Epithelial cell of prostate (primary cell): ENCODE results near the gene TBRG1.
"Not testable (repeated sequence)": the region's sequence is repeated elsewhere in the genome, so short reads cannot be mapped to it uniquely, and the experiment has no call there.

Experiments
- DNase-seq: peaks from one replicate; pipeline ENCODE4 v3.0.0-alpha.2; 2011; ENCODE audit warnings: low read depth, low spot score
- H3K27ac ChIP-seq: fragments of 450-650 bp; 2 replicates; pipeline ENCODE4 v1.5.1; 2017; ENCODE audit warnings: mild to moderate bottlenecking

TBRG1 gene, protein sequence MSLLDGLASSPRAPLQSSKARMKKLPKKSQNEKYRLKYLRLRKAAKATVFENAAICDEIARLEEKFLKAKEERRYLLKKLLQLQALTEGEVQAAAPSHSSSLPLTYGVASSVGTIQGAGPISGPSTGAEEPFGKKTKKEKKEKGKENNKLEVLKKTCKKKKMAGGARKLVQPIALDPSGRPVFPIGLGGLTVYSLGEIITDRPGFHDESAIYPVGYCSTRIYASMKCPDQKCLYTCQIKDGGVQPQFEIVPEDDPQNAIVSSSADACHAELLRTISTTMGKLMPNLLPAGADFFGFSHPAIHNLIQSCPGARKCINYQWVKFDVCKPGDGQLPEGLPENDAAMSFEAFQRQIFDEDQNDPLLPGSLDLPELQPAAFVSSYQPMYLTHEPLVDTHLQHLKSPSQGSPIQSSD

DNA sequence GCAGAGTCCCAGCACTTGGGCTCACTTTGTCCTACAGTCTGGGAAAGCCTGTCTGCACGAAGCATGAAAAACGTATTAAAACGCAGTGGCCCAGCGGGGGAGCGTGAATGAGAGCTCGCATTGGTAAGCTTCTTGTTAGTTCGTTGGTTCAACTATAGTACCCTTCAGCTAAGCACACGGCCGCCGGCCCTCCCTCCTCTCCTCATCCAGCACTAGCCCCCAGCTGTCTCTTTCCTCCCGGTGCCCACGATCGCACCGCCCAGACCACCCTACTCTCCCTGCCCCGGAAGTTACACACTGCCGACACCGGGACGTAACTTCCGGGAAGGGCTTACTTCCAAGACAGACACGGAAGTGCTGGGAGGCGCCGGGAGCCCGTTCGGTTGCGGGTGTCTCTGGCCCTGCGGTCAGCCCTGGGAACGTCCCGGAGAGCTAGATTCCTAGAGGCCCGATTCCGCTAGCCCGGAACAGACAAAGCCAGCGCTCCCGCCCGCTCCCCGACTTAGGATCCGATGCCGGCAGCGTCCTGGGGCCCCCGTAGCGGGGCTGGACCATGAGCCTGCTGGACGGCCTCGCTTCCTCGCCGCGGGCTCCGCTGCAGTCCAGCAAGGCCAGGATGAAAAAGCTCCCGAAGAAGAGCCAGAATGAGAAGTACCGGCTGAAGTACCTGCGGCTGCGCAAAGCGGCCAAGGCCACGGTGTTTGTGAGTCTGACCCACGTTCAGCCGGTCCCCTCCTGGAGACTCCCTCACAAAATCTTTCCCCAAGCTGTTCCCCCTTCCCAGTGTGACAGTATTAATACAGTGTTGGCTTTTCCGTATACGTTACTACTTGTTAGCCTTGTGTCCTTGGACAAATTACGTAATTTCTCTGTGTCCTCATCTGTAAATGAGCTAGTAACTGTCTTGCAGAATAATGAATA lies at the start of gene TBRG1:
TBRG1 (plus strand) TSS at position 334 of the 921 bp plus-strand sequence; CDS start at position 554, 220 bp downstream.
- peak; percentile 39 for DNase-seq
- peak within 1 kb of the TSS; percentile 88 for H3K27ac ChIP-seq

DNA sequence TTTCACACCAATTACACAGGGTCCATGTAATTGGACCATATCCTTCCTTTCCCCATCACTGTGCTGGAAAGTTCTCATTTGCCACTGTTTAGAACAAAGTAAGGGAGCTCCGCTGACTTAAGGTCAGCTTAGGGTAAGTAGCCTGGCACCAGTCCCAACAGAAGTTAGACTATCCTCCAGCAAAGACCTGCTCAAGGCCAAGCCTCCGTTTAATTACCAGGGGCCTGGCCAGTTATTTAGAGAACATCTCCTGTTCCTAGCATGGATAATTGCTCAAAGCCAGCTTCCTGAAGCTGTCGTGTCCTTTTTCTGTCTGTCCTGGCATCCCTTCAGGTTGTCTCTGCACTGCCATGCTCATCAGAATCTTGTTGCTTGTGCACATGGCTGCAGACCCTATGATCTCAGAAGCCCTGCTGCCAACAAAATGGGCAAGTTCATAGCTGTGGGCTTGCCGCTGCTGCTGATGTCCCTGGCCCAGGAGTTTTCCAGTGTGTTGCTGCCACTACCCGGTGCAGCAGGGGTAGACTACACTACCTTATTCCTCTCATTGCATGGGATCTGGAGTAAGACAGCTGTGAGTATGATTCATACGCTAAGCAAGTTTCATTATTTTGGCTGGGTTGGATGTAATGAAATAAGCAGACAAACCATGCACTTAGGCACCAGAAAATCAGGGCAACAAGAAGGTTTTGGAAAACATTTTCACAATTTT lies 44.8 kb upstream of the TBRG1 start:
- H3K27ac ChIP-seq: no peak overlapping the region
- no peak for DNase-seq

DNA sequence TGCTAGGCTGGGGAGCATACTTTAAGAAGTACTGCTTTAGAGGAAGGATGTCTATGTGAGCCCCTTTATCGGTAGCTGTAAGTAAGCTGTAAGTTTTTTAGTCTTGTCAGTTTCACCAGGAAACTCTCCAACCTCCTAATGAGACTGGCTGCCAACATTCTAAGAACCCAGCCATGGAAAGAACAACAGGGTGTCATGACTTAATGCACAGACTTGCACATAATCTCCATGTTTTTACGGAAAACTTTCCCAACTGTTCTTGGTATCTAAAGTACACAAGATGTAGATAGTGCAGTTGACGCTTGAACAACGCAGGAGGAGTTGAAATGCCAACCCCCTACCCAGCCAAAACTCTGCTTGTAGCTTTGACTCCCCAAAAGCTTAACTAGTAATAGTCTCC lies 43.9 kb upstream of the TBRG1 start:
- H3K27ac ChIP-seq: no peak overlapping the region
- DNase-seq: no peak

DNA sequence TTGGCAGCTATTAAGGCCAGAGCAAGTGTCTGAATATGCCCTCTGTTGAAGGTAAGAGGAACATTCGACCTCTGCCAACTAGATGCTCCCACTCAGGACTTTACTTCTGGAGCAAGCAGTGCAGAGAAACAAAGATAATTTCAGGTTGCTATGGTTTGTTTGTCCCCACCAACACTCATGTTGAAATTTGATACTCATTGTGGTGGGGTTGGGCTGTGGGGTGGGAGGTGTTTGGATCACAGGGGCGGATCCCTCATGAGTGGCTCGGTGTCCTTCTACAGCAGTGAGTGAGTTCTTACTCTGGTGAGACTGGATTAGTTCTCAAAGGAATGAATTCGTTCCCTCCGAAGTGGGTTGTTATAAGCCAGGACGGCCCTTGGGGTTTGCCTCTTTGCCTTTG lies 40.8 kb upstream of the TBRG1 start:
- H3K27ac ChIP-seq: no peak overlapping the region
- DNase-seq: no peak

DNA sequence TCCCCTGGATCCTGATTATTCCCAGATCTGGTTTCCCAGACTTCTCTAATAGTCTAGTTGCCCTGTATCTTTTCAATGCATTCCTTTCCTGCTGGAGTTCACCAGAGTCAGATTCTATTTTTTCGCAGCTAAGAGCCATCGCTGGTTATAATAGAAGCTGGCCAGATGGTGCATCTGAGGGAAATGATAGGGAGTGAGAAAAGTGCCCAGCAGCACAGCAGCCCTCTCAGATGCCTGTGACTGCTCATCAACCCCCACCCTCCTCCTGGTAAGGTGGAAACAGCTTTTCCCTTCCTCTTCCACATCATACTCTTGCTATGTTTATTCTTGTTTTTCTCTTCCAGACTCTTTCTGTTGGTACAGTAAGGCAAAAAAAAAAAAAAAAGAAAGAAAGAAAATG lies 40.1 kb upstream of the TBRG1 start:
- no peak for DNase-seq
- no peak overlapping the region for H3K27ac ChIP-seq

DNA sequence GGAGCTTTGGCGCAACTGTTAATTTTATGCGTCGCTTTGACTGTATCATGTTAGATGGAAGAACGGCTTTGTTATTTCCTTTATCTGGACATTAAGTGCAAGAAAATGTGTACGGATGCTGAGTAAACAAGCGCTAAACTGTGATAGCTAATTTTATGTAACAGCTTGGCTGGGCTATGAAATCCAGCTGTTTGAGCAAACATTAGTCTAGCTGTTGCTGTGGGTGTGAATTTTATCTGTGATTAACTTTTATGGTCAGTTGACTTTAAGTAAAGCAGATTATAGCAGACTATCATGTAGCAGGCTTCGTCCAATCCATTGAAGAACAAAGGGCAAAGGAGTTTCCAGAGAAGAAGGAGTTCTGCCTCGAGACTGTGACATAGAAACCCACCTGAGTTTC lies 38.9 kb upstream of the TBRG1 start:
- H3K27ac ChIP-seq: no peak overlapping the region
- DNase-seq: no peak

DNA sequence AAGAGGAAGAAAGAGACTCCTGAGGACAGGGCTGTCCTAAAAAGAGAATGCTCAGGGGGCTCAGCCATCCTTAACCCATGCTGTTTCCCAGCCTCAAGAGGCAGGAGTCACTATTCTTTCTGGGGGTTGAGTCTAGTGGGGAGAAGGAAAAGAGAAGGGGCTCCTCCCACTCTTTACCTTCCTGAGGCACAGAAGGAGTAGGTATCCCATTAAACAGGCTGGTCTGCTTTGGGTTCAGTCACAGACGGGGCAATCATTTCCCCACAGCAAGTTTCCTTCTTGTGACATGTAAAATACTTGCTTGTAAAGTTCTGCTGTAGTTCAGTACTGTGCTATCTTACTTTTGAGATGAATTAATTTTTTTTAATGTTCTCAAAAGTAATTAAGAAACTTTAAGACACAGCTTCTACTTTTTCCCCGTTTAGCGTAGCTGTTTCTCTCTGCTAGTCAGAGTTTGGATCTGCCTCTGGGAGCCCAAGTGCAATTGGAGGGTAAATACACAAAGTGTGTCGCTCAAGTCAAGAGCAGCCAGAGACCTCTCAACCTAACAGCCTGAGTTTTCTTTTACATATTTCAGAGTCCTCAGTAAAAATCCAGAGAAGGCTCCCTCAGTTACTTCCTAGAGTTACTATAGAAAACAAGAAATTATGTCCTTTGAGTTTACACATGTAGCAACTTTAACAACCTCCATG lies 37.8 kb upstream of the TBRG1 start:
- DNase-seq: no peak
- no peak overlapping the region for H3K27ac ChIP-seq

DNA sequence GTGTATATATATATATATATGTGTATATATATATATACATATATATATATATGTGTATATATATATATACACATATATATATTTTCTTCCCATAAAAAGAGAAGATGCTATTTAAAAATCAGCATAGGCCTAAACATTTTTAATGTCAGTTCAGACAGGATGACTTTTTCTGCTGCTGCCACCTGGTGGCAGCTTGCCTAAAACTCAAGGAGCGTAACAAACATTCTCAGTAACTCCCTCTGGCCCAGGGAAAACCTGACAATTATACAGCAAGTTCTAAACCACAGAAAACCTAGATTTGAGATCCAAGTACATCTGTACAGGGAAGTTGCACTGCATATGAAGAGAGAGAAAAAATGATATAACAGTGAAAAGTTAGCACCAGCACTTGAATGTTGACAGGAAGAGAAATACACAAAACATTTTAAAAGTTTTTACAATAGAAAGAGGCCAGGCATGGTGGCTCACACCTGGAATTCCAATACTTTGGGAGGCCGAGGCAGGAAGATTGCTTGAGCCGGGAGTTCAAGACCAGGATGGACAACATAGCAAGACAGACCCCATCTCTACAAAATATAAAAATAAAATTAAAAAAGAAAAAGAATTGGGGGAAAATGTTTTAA lies 36.3 kb upstream of the TBRG1 start:
- no peak for DNase-seq

DNA sequence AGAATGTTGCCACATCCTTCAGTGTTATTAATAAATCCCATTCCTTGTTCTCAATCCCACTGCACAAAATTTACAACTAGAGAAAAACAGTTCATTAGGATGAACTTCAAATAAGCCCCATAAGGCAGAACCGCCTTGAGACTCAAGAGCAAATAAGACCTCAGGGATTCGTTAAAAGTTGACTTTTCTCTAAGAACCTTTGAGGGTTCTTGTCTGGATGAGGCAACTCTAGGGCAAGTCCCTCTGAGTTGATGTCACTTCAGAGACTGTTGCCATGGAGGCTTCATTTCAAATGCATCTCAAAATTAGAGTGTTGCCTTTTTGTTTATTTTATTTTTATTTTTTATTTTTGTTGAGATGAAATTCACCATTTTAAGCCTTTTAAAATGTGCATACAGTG lies 31.2 kb upstream of the TBRG1 start:
- no peak for DNase-seq
- no peak overlapping the region for H3K27ac ChIP-seq

More for the DNA sequence above, 36.3 kb upstream of the TBRG1 start:
- H3K27ac ChIP-seq: no peak overlapping the region

DNA sequence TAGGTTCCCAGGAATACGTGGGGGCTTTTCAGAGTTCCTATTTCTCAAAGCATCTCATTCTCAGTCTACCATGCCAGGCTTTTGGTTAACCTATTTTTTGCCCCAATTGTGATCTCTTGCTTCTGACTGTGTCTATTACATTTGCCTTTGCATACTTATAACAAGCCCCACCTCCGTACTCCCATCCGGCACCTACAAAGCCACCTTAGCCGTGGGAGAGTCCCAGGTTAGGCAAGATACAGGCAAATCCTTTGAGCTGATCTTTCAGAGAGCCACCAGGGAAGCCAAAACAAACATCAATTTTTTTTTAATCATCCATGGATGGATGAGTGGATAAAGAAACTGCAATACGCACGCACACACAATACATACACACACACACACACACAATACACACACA lies 30.0 kb upstream of the TBRG1 start:
- H3K27ac ChIP-seq: no peak overlapping the region
- DNase-seq: no peak

DNA sequence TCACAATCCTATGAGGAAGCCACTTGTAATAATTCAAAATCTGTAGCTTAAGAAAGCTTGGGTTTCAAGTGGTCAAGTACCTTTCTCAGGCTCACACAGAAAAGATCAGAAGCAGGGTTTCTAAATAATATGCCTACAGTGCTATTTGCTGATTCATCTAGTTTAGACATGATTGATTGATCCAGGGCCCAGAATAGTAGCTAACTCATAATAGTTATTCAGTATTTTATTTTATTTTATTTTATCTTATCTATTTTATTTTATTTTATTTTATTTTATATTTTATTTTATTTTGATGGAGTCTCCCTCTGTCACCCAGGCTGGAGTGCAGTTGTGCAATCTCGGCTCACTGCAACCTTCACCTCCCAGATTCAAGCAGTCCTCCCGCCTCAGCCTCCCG lies 27.4 kb upstream of the TBRG1 start:
- DNase-seq: no peak
- H3K27ac ChIP-seq: no peak overlapping the region

DNA sequence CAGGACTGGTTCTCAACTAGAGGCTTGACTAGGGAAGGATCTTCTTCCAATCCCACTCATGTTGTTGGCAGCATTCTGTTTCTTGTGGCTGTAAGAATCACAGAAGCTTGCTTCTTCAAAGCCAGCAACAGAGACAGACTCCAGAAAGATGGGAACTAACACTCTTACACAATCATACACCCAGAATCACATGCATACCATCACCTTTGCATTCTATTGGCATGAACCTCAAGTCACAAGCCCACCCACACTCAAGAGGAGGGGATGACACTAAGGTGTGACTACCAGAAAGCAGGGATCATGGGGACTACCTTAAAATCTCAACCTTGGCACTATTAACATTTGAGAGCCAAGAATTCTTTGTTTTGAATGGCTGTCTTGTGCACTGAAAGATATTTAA lies 25.0 kb upstream of the TBRG1 start:
- no peak overlapping the region for H3K27ac ChIP-seq

DNA sequence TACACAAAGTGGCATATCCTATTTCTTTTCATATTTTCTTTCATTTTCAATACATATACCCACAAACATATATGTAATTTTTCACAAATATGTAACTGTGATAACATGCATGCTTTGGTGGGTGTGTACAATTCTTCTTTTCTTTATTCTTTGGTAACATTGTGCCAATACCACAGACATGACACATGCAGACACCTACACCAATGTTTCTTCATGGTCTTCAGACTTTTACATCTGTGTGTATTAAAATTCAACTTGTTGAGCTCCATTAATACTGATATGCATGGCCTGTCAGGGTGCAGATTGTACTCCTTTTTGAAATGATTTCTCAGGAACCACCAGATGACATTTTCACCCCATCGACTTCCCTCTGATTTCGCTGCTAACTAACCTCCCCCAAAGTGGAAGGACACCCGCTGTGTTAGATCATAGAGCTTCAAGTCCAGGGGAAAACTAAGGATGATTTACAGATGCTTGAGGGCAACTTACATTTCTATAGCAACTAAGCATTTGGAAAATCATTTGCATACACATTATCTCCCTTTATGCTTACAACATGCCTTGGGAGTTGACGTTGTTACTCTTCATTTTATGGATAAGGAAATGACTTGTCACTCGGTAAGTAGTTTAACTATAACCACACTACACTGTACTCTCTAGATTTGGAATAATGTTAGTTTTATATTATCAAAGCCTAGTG lies 21.9 kb upstream of the TBRG1 start:
- no peak overlapping the region for H3K27ac ChIP-seq
- no peak for DNase-seq

More for the DNA sequence above, 25.0 kb upstream of the TBRG1 start:
- DNase-seq: no peak

DNA sequence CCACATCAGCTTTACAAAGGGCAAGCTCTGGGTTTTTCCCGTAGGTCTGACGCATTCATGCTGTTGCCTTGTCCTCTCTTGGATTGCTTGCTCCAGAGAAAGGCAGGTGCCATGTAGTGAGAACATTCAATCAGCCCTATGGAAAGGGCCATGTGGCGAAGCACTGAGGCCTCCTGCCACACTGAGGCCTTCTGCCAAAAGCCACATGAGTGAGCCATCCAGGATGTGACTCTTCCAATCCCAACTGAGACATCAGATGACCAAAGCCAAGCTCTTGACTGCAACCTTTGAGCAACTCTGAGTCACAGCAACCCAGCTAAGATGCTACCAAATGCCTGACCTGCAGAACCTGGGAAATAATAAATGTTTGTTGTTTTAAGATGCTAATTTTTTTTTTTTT lies 20.5 kb upstream of the TBRG1 start:
- DNase-seq: no peak
- H3K27ac ChIP-seq: peak overlapping the region; percentile 21

DNA sequence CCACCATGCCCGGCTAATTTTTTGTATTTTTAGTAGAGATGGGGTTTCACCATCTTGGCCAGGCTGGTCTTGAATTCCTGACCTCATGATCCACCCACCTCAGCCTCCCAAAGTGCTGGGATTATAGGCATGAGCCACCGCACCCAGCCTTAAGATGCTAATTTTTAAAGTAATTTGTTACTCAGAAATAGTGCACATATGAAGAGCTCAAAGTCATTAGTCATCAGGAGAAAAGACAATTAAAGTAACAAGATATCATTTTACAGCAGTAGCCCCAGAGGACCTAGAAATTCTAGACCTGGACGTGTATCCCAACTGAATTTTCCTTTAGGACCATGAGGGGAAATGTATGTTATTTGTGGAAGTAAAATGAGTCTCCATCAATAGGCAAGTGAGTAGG lies 19.9 kb upstream of the TBRG1 start:
- not testable (repeated sequence) for H3K27ac ChIP-seq, DNase-seq

DNA sequence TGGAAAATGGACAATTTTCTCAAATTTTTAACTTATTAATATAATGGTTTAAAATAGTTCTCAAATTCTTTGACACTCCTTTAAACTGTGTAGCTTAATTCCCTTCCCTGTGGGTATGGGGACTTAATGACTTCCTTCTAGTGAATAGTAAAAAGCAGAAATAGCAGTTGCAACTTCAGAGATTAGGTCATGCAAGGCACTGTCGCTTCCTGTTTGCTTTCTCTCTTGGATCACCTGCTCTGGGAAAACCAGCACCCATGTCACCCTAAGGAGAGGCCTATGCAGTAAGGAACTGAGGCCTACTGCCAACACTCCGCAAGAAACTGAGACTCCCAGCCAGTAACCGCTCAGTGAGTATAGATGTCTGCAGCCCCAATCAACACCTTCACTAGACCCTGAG lies 16.9 kb upstream of the TBRG1 start:
- no peak overlapping the region for H3K27ac ChIP-seq
- DNase-seq: no peak

DNA sequence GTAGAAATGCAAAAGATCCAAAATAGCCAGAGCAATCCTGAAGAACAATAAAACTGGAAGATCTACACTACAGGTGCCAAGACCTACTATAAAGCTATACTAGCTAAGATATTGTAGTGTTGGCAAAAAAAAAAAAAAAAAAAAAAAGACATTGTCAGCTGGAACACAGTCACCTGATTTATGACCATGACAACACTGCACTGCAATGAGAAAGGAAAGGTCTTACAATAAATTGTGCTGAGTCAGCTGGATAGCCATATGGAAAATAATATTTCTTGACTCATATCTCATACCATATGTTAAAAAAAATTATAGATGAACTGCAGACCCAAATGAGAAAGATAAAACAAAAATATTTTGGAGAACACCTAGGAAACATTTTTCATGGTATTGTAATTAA lies 14.5 kb upstream of the TBRG1 start:
- no peak overlapping the region for H3K27ac ChIP-seq
- DNase-seq: no peak

DNA sequence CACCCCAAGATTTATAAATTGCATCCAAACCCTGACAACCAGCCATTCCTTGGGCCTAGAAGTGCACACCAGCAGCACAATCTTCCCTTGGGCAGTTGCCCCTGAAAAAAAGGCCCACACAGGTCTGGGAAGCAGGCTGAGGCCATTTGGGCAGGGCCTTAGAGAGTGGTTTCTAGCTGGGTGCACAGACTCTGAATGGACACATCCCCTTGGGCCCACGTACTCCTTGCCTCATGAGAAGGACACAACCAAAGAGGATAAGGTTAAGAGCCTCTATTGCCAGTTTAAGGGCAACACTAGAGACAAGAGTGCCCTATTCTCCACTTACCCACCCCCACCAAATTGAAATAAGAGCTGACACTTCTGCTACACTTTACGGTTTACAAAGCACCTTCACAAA lies 12.4 kb upstream of the TBRG1 start:
- H3K27ac ChIP-seq: no peak overlapping the region
- no peak for DNase-seq

DNA sequence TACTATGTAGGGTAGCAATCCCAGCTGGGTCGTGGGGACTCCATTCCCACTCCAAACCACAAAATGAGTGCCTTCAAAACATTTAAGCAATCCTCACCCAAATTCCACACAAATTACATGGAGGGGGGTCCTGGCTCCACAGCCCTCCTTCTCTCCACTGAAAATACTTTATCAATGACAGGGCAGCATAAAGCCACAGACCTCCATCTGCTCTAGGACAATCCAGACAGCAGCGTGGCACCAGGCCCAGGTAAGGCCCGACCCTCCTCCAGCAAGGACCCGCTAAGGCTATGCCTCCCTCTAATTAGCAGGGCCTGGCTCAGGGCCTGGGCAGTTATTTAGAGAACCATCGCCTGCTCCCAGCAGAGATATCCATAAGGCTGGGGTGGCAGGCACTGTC lies 11.6 kb upstream of the TBRG1 start, which contains the start of gene PANX3:
PANX3 (plus strand) TSS at position 365 of the 400 bp plus-strand sequence. CDS start 129 bp downstream, outside the sequence.
- DNase-seq: no peak
- H3K27ac ChIP-seq: no peak within 1 kb of the TSS
